SK-N-SH treated with all-trans-retinoic acid at 6 μM for 48 hours (cell line): ENCODE results near the gene LCLAT1.

Experiments used
- ARNTL ChIP-seq: fragments of 450-650 bp; formaldehyde crosslinking; IDR thresholded peaks from 2 replicates; pipeline ENCODE4 v1.5.0; 2020; ENCODE audit warnings: low read depth, mild to moderate bottlenecking, moderate library complexity, borderline replicate concordance
- BACH2 ChIP-seq: fragments of 250-450 bp; sonication (Bioruptor Pico); IDR thresholded peaks from 2 replicates; pipeline ENCODE4 v1.9.0; 2021; ENCODE audit warnings: mild to moderate bottlenecking, borderline replicate concordance
- CSDC2 ChIP-seq: fragments of 250-450 bp; sonication (Bioruptor Pico); IDR thresholded peaks from 2 replicates; pipeline ENCODE4 v1.5.0; 2020; ENCODE audit warnings: mild to moderate bottlenecking, moderate library complexity
- RARB ChIP-seq: fragments of 250-450 bp; sonication (Bioruptor Pico); IDR thresholded peaks from 2 replicates; pipeline ENCODE4 v1.8.0; 2021; ENCODE audit warnings: mild to moderate bottlenecking, moderate library complexity
- ZFP3 ChIP-seq: fragments of 250-450 bp; sonication (Bioruptor Pico); IDR thresholded peaks from 2 replicates; pipeline ENCODE4 v1.5.0; 2020; ENCODE audit warnings: mild to moderate bottlenecking, moderate library complexity
- ZNF565 ChIP-seq: fragments of 450-650 bp; formaldehyde crosslinking; conservative IDR thresholded peaks from 2 replicates; pipeline ENCODE4 v1.5.0; 2020; ENCODE audit warnings: low read depth, mild to moderate bottlenecking, moderate library complexity
- ZNF70 ChIP-seq: fragments of 450-650 bp; formaldehyde crosslinking; IDR thresholded peaks from 2 replicates; pipeline ENCODE4 v1.5.0; 2020; ENCODE audit warnings: mild to moderate bottlenecking, moderate library complexity
- TF ChIP-seq, protein P1 (sequence below): fragments of 250-450 bp; sonication (Bioruptor Pico); IDR thresholded peaks from 2 replicates; pipeline ENCODE4 v1.8.0; 2020; ENCODE audit warnings: mild to moderate bottlenecking, moderate library complexity, borderline replicate concordance
- TF ChIP-seq, protein P2 (sequence below): fragments of 250-450 bp; sonication (Bioruptor Pico); IDR thresholded peaks from 2 replicates; pipeline ENCODE4 v1.5.1; 2020; ENCODE audit warnings: low read depth, mild to moderate bottlenecking, moderate library complexity

DNA sequence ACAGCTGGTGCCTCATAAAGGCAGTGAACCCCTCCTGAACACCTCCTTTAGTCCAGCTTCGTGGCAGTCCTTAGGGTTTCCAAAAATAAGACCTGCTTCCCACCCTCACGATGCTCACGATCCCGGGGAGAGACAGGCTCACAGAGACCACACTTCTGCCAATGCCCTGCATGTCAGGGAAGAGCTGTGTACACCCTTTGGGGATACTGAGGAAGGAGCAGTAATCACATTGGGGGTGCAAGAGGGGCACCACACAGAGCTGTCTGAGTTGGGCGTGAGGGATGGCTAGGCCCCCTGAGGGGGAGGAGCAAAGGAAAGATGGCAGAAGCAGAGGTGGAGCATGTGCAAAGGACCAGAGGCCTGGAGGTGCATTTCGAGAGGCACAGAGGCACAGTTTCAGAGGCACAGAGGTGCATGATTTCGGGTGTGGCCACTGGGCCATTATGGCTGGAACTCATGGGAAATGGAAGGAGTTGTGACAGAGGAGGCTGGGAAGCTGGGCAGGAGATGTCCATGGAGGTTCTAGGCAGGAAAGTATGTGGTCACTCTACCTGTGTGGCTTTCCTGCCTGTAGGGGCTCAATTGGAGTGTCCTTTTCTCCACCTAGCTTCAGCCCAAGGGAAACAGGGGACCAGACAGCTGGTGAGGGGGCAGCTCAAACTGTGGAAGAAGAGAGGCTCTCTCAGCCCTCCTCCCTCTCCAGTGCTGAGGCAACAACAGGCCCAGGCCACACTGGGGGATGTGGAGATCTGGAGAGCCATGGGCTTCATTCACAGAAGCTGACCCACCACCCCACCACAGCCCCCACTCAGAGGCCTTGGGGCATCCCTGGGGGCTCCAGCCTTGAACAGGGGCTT, 244.3 kb downstream of the LCLAT1 start:
- TF ChIP-seq ARNTL (CRISPR knock-in tag) (no peak), ZNF565 (CRISPR knock-in tag) (no peak), ZFP3 (CRISPR knock-in tag) (no peak), BACH2 (no peak), CSDC2 (no peak), RARB (CRISPR knock-in tag) (no peak), ZNF70 (CRISPR knock-in tag) (no peak)
- TF ChIP-seq, protein P1, sequence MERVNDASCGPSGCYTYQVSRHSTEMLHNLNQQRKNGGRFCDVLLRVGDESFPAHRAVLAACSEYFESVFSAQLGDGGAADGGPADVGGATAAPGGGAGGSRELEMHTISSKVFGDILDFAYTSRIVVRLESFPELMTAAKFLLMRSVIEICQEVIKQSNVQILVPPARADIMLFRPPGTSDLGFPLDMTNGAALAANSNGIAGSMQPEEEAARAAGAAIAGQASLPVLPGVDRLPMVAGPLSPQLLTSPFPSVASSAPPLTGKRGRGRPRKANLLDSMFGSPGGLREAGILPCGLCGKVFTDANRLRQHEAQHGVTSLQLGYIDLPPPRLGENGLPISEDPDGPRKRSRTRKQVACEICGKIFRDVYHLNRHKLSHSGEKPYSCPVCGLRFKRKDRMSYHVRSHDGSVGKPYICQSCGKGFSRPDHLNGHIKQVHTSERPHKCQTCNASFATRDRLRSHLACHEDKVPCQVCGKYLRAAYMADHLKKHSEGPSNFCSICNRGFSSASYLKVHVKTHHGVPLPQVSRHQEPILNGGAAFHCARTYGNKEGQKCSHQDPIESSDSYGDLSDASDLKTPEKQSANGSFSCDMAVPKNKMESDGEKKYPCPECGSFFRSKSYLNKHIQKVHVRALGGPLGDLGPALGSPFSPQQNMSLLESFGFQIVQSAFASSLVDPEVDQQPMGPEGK (CRISPR knock-in tag), result no peak
- TF ChIP-seq, protein P2, sequence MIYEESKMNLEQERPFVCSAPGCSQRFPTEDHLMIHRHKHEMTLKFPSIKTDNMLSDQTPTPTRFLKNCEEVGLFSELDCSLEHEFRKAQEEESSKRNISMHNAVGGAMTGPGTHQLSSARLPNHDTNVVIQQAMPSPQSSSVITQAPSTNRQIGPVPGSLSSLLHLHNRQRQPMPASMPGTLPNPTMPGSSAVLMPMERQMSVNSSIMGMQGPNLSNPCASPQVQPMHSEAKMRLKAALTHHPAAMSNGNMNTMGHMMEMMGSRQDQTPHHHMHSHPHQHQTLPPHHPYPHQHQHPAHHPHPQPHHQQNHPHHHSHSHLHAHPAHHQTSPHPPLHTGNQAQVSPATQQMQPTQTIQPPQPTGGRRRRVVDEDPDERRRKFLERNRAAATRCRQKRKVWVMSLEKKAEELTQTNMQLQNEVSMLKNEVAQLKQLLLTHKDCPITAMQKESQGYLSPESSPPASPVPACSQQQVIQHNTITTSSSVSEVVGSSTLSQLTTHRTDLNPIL (CRISPR knock-in tag), result no peak
